ENCODE results near the gene ATP13A3.
"Not testable (repeated sequence)": the region's sequence is repeated elsewhere in the genome, so short reads cannot be mapped to it uniquely, and the experiment has no call there.

The ATP13A3 gene

DNA sequence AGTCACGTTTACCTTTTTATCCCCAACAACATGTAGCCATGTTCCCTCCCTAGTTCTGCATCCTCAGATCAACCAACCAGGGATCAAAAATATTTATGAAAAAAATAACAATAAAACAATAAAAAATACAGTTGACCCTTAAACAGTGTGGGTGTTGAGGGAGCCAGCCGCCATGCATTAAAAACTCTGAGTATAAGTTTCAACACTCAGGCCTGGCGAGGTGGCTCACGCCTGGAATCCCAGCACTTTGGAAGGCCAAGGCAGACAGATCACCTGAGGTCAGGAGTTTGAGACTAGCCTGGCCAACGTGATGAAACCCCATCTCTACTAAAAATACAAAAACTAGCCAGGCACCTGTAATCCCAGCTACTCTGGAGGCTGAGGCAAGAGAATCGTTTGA lies 12.7 kb upstream of the ATP13A3 start:
- DNase-seq, result not testable (repeated sequence)

DNA sequence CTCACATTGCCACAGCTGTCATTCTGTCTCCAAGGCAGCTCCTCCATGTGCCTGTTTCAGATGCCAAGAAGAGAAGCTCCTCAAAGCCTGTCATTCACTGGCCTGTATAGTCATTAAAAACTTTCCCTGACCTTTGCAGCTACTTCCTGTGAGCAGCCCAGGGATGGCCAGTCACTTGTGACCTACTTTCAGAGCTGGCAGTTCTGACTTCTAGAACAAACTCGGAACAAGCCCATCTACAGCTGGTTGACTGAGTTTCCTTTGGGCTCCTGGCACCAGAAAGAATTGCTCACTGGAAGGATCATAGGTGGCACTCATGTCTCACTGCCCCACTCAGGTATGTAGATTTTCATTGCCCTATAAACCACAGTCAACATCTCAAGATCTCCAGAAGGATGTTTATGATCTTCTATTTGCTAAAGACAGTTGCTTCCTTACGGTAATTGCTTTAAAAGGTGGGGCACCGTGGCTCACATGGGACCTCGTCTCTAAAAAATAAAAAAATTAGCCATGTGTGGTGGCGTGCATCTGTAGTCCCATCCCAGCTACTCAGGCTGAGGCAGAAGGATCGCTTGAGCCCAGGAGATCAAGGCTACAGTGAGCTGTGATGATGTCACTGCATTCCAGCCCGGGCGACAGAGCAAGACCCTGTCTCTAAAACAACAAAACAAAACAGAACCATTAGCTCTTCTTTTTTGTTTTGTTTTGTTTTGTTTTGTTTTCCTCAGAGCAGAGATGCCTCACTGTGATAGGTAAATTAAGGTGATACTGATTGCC lies 11.2 kb upstream of the ATP13A3 start:
- peak; percentile 49 to 70 for DNase-seq

DNA sequence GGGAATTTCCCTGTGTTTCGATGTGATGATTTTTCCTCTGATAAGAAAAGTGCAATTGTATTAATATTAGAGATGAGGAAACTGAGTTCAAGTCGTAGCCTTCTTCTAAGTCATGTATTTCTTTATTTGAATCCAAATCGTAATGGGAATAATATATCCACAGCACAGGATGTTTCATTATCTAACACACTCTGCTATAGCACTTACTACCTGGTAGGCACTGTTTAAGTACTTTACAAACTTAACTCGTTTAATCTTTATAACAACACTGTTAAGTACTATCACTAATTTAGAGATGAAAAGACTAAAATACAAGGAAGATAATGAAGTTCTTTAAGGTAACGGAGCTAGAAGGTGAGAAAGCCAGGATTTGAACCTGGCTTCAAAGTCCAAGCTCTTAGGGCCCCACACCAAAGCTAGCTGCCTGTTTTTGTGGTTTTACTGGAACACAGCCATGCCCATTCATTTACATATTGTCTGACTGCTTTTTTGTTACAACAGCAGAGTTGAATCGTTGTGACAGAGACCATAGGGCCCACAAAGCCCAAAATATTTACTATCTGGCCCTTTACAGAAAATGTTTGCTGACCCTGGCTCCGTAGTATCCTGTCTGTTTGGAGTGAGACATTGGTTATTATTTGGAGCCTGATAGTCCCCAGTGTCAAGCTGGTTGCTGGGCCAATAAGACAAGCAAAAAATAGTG lies 9.6 kb upstream of the ATP13A3 start:
- peak in 1 of 2 donors; percentile 52 for DNase-seq

DNA sequence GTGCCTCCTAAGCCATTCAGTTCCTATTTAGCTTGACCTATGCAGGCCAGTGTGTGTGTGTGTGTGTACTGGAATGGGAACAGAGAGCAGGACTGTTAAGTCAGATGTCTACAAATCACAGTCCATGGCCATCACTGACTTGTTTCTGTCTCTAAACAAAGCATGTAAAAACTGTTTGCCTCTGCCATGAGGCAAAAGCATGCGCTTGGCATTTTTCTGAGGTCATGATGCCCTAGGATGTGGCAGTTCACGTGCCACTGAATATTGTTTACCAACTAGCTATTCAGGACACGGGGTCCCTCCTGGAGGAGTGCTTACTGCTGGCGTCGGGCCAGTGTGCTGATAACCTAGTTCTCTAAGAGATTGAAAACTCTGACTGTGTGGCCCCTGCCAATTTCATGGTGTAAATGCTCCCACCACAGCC lies 8.2 kb upstream of the ATP13A3 start:
- no peak for DNase-seq

DNA sequence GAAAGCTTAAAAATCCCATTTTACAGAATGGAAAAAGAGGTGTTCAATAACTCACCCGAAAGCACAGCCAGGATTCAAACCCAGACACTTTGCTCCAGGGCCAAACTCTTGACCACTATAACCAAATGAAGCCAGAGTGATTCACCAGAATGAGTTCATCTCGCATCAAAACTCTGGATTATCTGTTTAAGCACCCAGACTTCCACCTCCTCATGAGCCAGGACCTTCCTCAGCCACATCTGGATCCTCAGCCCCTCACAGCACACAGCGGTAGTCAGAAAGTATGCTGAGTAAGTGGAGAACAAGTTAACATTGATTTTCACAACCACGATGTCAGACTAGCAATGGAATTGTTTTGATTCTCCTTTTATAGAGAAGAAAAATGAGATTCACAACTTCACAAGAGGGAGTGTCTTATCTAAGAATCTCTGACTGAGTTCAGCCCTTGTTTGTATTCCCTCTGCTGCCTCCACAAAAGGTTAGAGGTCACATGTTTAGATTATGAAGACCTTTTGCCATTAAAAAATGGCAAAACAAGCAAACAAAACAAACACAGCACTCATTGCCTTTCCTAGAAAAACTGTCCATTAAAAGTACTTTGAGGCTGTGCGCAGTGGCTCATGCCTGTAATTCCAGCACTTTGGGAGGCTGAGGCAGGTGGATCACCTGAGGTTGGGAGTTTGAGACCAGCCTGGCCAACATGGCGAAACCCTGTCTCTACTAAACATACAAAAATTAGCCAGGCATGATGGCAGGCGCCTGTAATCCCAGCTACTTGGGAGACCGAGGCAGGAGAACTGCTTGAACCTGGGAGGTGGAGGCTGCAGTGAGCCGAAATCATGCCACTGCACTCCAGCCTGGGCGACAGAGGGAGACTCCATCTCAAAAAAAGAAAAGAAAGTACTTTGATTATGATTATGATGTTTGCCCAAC lies 7.5 kb upstream of the ATP13A3 start:
- DNase-seq, result peak in 1 of 2 donors; percentile 32

DNA sequence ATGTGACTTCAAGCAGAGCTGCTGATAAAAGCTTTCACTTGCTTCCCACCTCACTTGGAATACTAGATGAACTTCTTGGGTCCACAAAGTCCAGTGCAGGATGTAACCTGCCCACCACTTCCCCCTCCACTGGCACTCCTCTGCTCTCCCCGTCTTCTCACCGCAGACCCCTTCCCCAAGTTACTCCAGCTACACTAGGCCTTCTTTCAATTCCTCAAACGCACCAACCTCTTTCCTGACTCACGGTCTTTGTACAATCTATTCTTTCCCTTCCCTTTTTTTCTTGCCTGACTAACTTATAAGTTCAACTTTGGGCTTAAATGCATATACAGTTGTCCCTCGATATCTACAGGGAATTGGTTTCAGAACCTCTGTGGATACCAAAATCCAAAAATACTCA lies 5.2 kb upstream of the ATP13A3 start:
- DNase-seq, result peak; percentile 73 to 81

DNA sequence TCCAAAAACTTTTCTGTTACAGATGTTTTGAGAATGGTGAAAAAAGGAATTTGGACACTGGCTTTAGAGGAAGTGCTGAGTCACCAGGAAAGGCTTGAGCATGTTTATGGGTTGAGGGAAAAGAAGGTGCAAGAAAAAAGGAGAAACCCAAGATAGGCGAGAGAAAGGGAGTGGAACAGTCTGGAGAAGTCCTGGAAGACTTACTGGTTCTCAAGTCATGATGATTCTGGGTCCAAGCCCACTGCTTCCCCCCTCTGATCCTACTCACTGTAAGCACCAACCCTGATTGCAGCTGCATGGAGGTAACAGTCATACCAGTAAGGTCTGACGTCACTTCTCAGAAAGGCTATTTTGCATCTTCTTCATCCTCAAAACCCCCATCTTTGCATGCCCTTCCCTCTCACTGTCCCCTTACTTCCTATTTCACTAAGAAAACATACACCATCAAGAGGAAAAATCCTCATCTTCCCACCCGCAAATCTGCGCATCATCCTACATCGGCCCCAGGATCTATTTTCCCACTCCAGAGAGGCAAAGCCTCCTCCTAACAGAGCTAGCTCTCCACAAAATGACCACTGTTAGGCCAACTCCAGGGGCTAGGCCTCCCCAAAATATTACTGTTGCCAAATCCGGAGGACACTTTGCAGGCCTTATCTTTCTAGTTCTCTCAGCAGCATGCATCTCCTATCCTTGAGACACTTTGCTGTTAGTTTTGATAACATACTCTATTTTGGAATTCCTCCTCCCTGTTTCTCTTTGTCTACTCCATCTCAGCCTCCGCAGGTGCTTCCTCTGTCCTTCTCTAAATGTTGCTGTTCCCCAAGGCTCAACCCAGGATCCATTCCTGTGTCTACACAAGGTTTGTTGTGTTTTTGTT lies 3.2 kb upstream of the ATP13A3 start:
- DNase-seq, result peak; percentile 86 to 92

DNA sequence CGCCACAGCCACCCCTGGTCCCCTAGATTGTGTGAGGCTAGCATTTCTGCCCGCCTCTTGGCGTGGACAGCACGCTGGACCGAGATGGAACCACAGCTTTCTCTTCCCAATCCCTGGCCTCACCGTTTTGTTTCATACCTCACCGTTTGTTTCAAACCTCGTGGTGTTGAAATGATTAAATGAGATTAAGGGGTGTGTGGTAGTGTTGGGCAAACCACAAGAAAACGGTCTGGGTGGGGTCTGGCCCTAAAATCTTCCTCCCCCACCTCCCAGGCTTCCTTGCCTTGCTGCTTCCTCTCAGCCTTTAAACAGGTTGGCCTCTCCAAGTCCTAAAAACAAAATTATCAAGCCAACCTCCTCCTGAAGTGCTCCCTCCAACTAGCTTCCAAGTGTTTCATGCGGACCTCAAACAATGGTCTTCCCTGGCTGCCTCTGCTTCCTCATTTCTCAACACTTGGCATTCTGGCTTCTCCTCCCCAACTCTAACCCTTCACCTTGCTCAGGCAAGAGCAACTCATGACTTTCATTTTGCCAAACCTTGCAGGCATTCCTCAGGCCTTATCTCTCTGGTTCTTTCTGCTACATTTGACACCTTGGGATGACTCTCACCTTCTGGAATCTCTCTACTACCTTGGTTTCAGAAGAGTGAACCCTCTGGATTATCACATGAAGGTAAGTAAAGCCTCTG lies 1.4 kb upstream of the ATP13A3 start:
- DNase-seq, result peak; percentile 39 to 66

DNA sequence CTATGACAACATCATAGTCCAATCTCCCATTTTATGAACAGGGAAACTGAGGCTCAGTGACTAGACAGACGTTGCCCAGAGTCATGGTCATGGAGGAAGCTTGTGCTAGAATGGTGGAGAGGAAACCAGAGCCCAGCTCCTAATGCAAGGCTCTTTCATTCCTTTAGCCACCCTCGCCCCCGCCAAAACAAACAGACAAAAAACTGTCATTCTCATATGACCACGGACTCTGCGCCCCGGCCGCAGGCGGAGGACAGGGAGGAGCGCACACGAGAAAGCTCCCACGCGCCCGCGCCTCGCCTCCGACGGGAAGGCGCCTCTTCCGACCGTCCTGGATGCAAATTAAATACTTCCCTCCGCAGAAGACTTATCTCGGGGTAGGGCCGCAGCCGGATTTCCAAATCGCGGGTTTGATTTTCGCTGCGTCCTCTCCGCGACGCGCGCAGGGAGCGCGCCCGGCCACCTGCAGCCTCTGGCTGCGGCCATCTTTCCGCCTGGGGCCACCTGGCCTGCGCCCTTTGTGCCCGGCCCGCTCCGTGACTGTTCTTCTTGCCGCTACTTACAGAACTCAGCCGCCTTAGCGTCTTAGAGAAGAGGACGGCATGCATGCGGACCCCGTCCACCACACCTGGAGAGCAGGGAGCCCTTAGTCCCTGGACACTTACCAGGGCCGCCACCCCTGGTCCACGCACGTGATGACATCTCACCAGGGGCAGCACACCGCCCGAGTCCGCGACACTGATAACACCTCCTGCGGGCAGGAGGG lies 670 bp upstream of the ATP13A3 start:
- peak; percentile 95 to 98 for DNase-seq

DNA sequence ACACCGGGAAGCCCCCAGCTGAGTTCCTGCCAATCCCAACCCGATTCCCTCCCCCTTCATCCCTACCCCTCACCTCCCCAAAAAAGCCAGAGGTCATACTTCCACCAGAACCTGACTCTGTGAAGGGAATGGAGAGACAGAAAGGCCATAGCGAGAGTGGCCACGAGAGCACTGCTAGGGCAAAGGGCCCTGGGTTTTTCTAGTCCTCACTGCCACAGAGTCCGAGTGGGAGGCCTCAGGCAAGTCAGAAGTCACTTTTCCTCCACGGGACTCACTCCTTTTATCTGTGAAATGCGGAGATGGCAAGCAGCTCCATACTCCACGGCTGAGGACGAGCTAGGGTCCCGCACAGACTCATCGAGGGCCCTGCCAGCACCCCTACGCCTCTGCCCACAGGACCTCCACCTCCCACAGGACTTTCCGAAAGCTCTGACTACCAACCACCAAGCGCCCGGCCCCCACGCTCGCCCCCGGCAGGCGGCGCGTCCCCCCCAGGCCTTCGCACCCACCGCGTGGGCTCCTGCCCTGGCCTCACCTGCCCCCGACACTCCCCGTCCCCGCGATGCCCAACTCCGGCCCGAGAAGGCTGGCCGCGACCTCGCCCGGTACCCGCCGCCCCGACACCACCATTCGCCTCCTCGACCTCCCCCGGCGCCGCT lies 792 bp downstream of the ATP13A3 start:
- DNase-seq, result peak; percentile 56 to 70

DNA sequence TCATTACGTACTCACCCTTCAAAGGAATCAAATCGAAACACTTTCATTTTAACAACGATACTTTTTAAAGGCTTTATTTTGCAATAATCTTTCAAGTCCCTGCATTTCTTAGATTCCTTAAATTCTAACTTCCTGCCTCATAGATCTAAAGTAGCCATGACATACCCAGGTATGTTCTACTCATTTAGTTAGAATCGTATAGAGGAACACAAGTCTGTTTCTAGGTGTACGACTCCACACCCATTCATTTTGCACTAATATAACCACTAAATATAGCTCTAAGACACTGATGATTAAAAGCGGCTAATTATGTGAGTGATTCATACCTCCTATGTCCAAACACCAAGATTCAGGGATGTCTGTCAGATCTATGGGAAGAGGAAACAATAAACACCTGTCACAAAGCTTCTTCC lies 1.3 kb downstream of the ATP13A3 start:
- DNase-seq, result peak in 1 of 2 donors; percentile 43

DNA sequence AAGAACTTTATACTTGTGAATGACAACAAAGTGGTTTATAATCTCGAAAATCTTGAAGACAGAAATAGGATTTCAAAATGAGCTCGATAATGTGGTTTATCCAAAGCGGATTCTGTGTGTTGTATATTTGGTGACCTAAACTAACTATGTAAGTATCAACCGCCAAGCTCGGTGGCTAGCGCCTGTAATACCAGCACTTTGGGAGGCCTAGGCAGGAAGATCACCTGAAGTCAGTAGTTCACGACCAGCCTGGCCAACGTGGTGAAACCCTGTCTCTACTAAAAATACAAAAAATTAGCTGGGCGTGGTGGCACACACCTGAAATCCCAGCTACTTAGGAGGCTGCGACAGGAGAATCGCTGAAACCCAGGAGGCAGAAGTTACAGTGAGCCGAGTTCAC lies 2.2 kb downstream of the ATP13A3 start:
- no peak for DNase-seq

DNA sequence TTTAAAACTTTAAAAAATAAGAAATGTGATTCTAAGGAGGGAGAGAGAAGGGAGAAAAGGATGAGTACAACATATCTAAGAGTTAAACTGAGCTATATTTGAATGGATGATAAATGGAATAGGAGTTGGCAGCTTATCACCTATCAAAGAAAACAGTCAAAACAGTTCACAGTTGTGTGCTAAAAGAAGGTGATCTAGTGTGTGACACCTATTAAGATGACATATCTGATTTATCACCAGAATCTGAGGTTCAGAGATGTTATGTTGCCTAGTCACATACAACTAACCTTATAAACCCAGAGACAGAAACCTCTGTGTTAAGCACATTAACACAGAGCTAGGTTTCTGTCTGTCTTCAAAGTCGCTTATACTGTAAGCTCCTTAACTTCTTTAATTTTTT lies 3.0 kb downstream of the ATP13A3 start:
- no peak for DNase-seq

DNA sequence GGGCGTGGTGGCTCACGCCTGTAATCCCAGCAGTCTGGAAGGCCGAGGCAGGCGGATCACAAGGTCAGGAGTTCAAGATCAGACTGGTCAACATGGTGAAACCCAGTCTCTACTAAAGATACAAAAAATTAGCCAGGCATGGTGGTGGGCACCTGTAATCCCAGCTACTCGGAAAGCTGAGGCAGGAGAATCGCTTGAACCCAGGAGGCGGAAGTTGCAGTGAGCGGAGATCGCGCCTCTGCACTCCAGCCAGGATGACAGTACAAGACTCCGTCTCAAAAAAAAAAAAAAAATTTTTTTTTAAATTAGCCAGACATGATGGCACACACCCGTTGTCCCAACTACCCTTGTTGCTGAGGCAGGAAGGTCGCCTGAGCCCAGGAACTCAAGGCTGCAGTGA lies 4.0 kb downstream of the ATP13A3 start:
- not testable (repeated sequence) for DNase-seq

DNA sequence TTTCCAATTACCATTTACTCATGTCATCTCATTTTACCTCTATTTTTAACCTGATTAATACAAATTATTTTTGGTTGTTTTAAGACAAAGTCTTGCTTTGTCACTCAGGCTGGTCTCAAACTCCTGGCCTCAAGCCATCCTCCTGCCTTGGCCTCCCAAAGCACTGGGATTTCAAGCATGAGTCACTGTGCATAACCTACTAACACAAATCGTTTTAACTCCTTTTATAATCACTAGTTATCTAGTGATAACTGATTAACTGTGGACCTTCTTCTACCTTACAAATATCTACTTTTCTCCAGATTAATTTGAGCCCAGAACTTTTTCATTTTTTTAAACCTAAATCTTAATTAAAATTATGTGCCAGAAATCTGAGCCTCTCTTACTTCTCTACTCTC lies 4.6 kb downstream of the ATP13A3 start:
- DNase-seq, result no peak

DNA sequence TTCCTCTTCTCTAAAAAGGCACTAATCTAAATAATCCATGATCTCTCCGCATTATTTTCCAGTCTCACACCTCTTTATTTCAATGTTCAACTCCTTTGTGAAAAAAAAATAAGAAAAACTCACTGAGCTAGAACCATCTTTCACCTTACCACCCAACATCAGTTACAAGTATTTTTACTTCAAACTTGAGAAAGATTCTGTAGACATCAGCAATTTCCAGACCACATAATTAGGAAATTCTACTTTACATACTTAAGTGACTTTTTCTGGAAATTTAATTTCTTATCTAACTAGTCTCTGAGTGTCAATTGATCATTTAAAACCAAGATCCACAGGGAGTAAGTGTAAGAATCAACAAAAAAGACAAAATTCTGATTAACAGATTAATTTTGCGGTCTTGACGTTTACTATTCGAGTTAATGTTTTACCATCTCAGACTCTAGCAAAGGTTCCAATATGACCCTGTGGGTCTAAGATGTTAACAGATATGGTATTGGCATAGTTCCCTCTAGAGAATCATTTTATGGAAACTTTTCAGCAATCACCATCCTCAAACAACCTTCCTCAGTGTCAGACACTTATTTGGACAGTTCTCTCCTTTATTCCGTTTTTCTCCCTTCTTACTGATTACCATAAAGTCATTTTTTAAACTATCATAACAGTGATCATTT lies 5.1 kb downstream of the ATP13A3 start:
- no peak for DNase-seq

DNA sequence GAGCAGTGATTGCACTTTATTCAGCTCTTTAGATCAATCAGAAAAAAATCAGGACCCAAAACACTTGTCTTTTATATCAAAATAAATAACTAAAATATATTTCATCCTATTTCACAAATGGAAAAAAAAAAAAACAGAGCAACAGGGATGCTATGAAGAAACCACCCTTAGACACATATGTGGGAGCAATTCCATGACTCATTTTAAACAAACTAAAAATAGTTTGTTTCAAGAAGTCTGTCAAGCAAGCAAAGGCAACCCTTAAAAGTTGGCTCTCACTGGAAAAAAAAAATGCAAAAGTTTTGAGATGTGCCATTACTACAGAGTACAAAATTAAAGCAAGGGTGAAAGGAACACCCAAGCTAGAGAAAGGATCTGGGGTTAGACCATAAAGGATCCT lies 5.7 kb downstream of the ATP13A3 start:
- DNase-seq, result peak; percentile 68 to 79

DNA sequence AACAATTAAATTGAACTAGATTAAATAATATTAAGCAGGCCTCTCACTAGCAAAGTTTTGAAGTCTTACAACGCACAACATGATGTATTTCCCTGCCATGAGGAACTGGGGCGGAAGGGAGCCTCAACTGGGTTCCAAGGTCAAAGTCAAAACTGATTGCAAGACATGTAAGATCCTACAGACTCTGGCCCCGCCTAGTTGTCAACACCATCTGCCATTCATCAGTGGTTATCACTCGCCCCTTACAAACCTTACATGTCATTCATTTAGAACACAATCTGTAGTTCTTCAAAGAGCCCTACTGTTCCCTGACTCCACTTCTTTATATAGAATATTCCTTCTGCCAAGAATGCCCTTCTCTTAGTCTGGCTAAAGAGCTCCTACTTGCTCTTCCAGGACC lies 10.0 kb downstream of the ATP13A3 start:
- no peak for DNase-seq

DNA sequence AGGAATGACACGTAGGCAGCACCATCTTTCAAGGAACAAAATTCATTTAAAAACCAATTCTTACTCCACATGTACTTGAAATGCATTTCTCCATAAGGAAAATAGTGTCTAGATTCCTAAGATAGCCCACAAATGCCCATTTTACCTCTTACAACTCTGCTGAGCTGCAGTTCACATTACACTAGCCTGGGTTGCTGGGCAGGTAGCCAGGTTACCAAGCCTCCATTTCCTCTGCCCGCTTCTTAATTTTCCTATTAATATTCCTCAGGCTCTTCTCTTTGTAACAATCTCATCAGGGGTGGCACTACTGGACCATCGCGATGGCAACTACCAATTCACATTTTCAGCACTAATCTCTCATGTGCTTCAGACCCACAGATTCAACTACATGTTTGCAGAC lies 10.8 kb downstream of the ATP13A3 start:
- no peak for DNase-seq
